Effector memory CD4-positive, alpha-beta T cell (primary cell): ENCODE results near the gene CHN1.

ENCODE experiments used
- DNase-seq, 3 donors: peaks; one replicate each; pipeline ENCODE4 v3.0.0-alpha.2; 2020
- H3K27ac ChIP-seq: 2 replicates; pipeline ENCODE4 v1.7.0; 2013; ENCODE audit warnings: mild to moderate bottlenecking, low read length, moderate library complexity; ENCODE audit not compliant: insufficient read depth, poor library complexity, severe bottlenecking
- H3K27me3 ChIP-seq: replicated peaks from 2 replicates; pipeline ENCODE4 v1.7.0; 2013; ENCODE audit warnings: mild to moderate bottlenecking, low read length; ENCODE audit not compliant: insufficient read depth, control insufficient read depth, poor library complexity, severe bottlenecking
- H3K36me3 ChIP-seq: 2 replicates; pipeline ENCODE4 v1.7.0; 2013; ENCODE audit warnings: mild to moderate bottlenecking, low read length, moderate library complexity; ENCODE audit not compliant: control insufficient read depth, insufficient read depth
- H3K4me1 ChIP-seq: 2 replicates; pipeline ENCODE4 v1.7.0; 2013; ENCODE audit warnings: low read length, mild to moderate bottlenecking; ENCODE audit not compliant: control insufficient read depth, insufficient read depth, poor library complexity, severe bottlenecking
- H3K4me3 ChIP-seq: 2 replicates; pipeline ENCODE4 v1.7.0; 2013; ENCODE audit warnings: low read length, low read depth, mild to moderate bottlenecking; ENCODE audit not compliant: insufficient read depth, poor library complexity, severe bottlenecking
- H3K9me3 ChIP-seq: 2 replicates; pipeline ENCODE4 v1.7.0; 2013; ENCODE audit warnings: mild to moderate bottlenecking, low read length, moderate library complexity; ENCODE audit not compliant: control insufficient read depth

Gene CHN1

GRCh38 chr2:174797781-174798276, 207.4 kb downstream of the CHN1 start:
- no peaks in the 10 kb centered on the region for H3K36me3 ChIP-seq
- H3K27ac ChIP-seq: no peak overlapping the region
- no peak for DNase-seq
- H3K4me3 ChIP-seq: no peak overlapping the region
- H3K9me3 ChIP-seq: no peaks in the 10 kb centered on the region
- no peaks in the 10 kb centered on the region for H3K4me1 ChIP-seq
- H3K27me3 ChIP-seq: no peaks in the 10 kb centered on the region

- Histone ChIP-seq H3K36me3 (no peaks in the 10 kb centered on the region), H3K4me3 (no peak overlapping the region), H3K4me1 (no peaks in the 10 kb centered on the region), H3K27me3 (no peaks in the 10 kb centered on the region), H3K9me3 (no peaks in the 10 kb centered on the region), H3K27ac (no peak overlapping the region)
- DNase-seq: no peak
These were observed 208.8 kb downstream of the CHN1 start for GRCh38 chr2:174796319-174796771.

- no peaks in the 10 kb centered on the region for H3K36me3 ChIP-seq
- no peaks in the 10 kb centered on the region for H3K9me3 ChIP-seq
- no peak for DNase-seq
- H3K4me1 ChIP-seq: no peaks in the 10 kb centered on the region
- no peak overlapping the region for H3K4me3 ChIP-seq
- no peaks in the 10 kb centered on the region for H3K27me3 ChIP-seq
- no peak overlapping the region for H3K27ac ChIP-seq
These were observed 210.3 kb downstream of the CHN1 start for GRCh38 chr2:174794851-174795374.

- peaks cover 8% of the 10 kb centered on the region for H3K4me1 ChIP-seq
These were observed 212.7 kb downstream of the CHN1 start for GRCh38 chr2:174792309-174793025.

GRCh38 chr2:174791746-174792280, 213.4 kb downstream of the CHN1 start:
- no peaks in the 10 kb centered on the region for H3K27me3 ChIP-seq
- no peak overlapping the region for H3K27ac ChIP-seq
- DNase-seq: no peak

More at GRCh38 chr2:174792309-174793025, 212.7 kb downstream of the CHN1 start:
- no peaks in the 10 kb centered on the region for H3K27me3 ChIP-seq
- no peak overlapping the region for H3K27ac ChIP-seq
- no peaks in the 10 kb centered on the region for H3K36me3 ChIP-seq
- H3K9me3 ChIP-seq: no peaks in the 10 kb centered on the region
- no peak overlapping the region for H3K4me3 ChIP-seq
- no peak for DNase-seq

GRCh38 chr2:174791020-174791419, 214.2 kb downstream of the CHN1 start:
- no peaks in the 10 kb centered on the region for H3K36me3 ChIP-seq
- no peak overlapping the region for H3K4me3 ChIP-seq
- peaks cover 8% of the 10 kb centered on the region for H3K4me1 ChIP-seq
- no peak for DNase-seq
- H3K9me3 ChIP-seq: no peaks in the 10 kb centered on the region
- H3K27ac ChIP-seq: no peak overlapping the region
- no peaks in the 10 kb centered on the region for H3K27me3 ChIP-seq

More at GRCh38 chr2:174791746-174792280, 213.4 kb downstream of the CHN1 start:
- Histone ChIP-seq H3K4me3 (no peak overlapping the region), H3K9me3 (no peaks in the 10 kb centered on the region), H3K36me3 (no peaks in the 10 kb centered on the region), H3K4me1 (peaks cover 8% of the 10 kb centered on the region)

- Histone ChIP-seq H3K27me3 (no peaks in the 10 kb centered on the region), H3K27ac (no peak overlapping the region), H3K4me1 (peaks cover 8% of the 10 kb centered on the region), H3K9me3 (no peaks in the 10 kb centered on the region), H3K36me3 (no peaks in the 10 kb centered on the region), H3K4me3 (no peak overlapping the region)
- no peak for DNase-seq
These were observed 216.2 kb downstream of the CHN1 start for GRCh38 chr2:174789001-174789400.

GRCh38 chr2:174788291-174788929, 216.8 kb downstream of the CHN1 start:
- H3K27me3 ChIP-seq: no peaks in the 10 kb centered on the region
- no peaks in the 10 kb centered on the region for H3K36me3 ChIP-seq
- DNase-seq: no peak
- no peak overlapping the region for H3K4me3 ChIP-seq
- no peak overlapping the region for H3K27ac ChIP-seq
- H3K9me3 ChIP-seq: no peaks in the 10 kb centered on the region
- H3K4me1 ChIP-seq: peaks cover 8% of the 10 kb centered on the region

GRCh38 chr2:174787487-174788205, 217.5 kb downstream of the CHN1 start:
- H3K27ac ChIP-seq: no peak overlapping the region
- peaks cover 8% of the 10 kb centered on the region for H3K4me1 ChIP-seq
- no peaks in the 10 kb centered on the region for H3K27me3 ChIP-seq
- DNase-seq: no peak
- H3K36me3 ChIP-seq: no peaks in the 10 kb centered on the region
- no peak overlapping the region for H3K4me3 ChIP-seq
- no peaks in the 10 kb centered on the region for H3K9me3 ChIP-seq
